Subcutaneous preadipocyte (primary cell): ENCODE data around the gene FAM222A. TPM values are rescaled to one million over a fixed set of nuclear protein-coding genes. Genes with fewer than 3 reads are reported as not detected.

Experiments
- total RNA-seq: library from RNA; depleted of rRNA; stranded (reverse); fragments of >200 nt; gene quantifications from 2 replicates; pipeline ENCODE4 v1.2.3, GENCODE V29; 2012

FAM222A gene
- total RNA-seq: under 0.01 and 0.20 TPM in 2 replicates

GRCh38 chr12:109713187-109714070, at the start of gene FAM222A:
FAM222A (plus strand) TSS chr12:109713825; CDS start chr12:109744147, 30,322 bp downstream.

Other genes with a start within 250 kb of the FAM222A start
- 71.3 and 72.5 TPM in 2 replicates for gene KCTD10, start 236.5 kb upstream of the FAM222A start, total RNA-seq
- 23.9 and 34.6 TPM in 2 replicates for gene UBE3B, start 236.2 kb upstream of the FAM222A start, total RNA-seq
- 75.7 and 78.3 TPM in 2 replicates for gene MMAB, start 140.3 kb upstream of the FAM222A start, total RNA-seq
- gene MVK, start 140.0 kb upstream of the FAM222A start, total RNA-seq: 29.0 and 43.0 TPM in 2 replicates
- 0.59 and 1.1 TPM in 2 replicates for gene TRPV4, start 119.6 kb downstream of the FAM222A start, total RNA-seq
- gene GLTP, start 166.7 kb downstream of the FAM222A start, total RNA-seq: 39.7 and 52.6 TPM in 2 replicates
- gene TCHP, start 186.4 kb downstream of the FAM222A start, total RNA-seq: 9.2 and 13.3 TPM in 2 replicates